Activated naive CD8-positive, alpha-beta T cell (primary cell): ENCODE results near the gene PCSK5.
"Not testable (repeated sequence)": the region's sequence is repeated elsewhere in the genome, so short reads cannot be mapped to it uniquely, and the experiment has no call there.

Experiments used
- H3K27ac Mint-ChIP-seq: one replicate; pipeline ENCODE4 v1.8.0; 2021; ENCODE audit warnings: mixed read lengths
- H3K27me3 Mint-ChIP-seq: one replicate; pipeline ENCODE4 v1.8.0; 2021; ENCODE audit warnings: mixed read lengths
- H3K36me3 Mint-ChIP-seq: one replicate; pipeline ENCODE4 v1.8.0; 2021; ENCODE audit warnings: mixed read lengths
- H3K4me1 Mint-ChIP-seq: one replicate; pipeline ENCODE4 v1.8.0; 2021; ENCODE audit warnings: low read depth, mixed read lengths
- H3K4me3 Mint-ChIP-seq: one replicate; pipeline ENCODE4 v1.8.0; 2021; ENCODE audit warnings: mild to moderate bottlenecking, mixed read lengths
- H3K9me3 Mint-ChIP-seq: one replicate; pipeline ENCODE4 v1.8.0; 2021; ENCODE audit warnings: low read depth, mixed read lengths

PCSK5 gene

DNA sequence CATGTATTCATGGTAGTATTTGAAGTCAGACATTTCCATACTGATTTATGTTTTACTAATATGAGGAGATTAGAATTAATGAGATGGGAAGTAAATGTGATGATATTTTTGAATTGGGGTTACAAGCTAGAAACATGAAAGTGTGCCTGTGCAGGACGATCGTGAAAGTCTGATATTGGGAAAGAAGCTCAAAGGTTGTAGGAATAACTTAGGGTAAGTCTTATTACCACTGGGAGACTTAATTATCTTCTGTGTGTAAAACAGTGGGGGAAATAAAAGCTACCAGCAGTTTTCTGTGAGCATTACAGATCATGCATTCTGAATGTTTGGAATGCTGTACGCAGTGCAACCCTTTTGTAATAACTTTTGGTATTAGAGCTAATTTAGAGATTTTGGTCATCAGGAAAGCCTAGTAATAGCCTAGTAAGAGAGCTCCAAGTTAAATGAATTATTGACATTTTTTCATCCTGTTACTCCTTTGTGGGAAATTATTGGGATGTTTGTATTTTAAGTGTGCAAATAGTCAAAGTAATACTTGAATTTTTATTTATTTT is 153.9 kb downstream of the PCSK5 start:
- H3K27me3 Mint-ChIP-seq: no peaks in the 10 kb centered on the region
- peaks cover 5% of the 10 kb centered on the region for H3K4me1 Mint-ChIP-seq
- H3K36me3 Mint-ChIP-seq: peaks cover 12% of the 10 kb centered on the region
- no peak overlapping the region for H3K27ac Mint-ChIP-seq
- H3K4me3 Mint-ChIP-seq: no peak overlapping the region
- H3K9me3 Mint-ChIP-seq: no peaks in the 10 kb centered on the region

DNA sequence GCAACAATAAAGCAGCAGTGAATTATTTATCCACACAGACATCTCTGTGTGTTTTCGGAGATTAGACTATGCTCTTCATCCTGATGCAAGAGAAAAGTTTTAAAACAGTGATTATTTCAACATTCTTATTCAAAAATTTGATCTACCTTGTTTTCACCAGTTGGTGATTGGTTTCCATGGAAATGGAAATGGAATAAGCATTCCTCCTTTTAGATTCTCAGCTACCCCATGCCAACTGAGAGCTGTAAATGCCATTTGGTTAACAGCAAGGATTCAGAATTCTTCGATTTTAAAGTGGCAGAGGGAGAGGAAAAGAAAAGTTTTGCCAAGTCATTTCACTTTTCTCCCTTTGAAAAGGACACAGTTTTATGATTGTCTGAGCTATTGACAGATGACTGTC is 154.7 kb downstream of the PCSK5 start:
- Mint-ChIP-seq H3K9me3 (no peaks in the 10 kb centered on the region), H3K36me3 (peaks cover 11% of the 10 kb centered on the region), H3K4me3 (no peak overlapping the region), H3K27me3 (no peaks in the 10 kb centered on the region), H3K27ac (no peak overlapping the region), H3K4me1 (peaks cover 5% of the 10 kb centered on the region)

DNA sequence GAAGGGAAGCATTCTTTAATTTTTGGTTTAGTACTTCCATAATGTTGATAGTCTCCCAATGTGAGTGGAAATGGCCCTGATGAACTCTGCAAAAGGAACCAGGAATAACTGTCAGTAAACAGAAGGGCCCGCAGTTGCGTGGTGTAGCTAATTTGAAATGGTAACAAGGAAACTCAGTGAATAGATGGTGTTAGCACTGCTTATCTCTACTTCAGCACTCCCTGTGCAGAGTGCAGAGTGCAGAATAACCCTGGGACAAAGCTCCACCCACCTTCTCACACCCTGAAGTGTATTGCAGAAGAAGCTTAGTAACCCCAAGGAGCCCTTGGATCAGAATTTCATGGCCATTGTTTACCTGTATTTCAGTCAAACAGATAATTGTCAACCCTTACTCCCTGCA is 158.9 kb downstream of the PCSK5 start:
- Mint-ChIP-seq H3K27me3 (no peaks in the 10 kb centered on the region), H3K4me1 (peaks cover 3% of the 10 kb centered on the region), H3K4me3 (no peak overlapping the region), H3K9me3 (peaks cover 3% of the 10 kb centered on the region), H3K27ac (no peak overlapping the region), H3K36me3 (peaks cover 25% of the 10 kb centered on the region)

DNA sequence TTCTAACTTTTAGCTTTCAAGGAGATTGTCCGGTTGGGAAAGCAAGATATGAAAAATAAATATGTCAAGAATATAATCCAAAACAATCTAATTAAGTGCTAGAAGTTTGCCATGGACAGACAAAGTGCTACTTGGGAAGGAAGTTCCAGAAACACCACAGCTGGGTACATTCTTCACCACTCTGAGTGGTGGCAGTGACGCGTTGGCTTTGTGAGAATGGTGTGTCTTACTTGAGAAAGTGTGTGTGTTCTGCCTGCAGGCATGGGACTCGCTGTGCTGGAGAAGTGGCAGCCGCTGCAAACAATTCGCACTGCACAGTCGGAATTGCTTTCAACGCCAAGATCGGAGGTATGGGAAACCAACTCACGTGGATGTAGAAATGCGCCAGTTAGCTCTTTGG is 177.2 kb downstream of the PCSK5 start:
- Mint-ChIP-seq H3K27me3 (no peaks in the 10 kb centered on the region), H3K36me3 (peaks cover 19% of the 10 kb centered on the region), H3K4me1 (peaks cover 3% of the 10 kb centered on the region), H3K27ac (no peak overlapping the region), H3K9me3 (no peaks in the 10 kb centered on the region), H3K4me3 (no peak overlapping the region)

DNA sequence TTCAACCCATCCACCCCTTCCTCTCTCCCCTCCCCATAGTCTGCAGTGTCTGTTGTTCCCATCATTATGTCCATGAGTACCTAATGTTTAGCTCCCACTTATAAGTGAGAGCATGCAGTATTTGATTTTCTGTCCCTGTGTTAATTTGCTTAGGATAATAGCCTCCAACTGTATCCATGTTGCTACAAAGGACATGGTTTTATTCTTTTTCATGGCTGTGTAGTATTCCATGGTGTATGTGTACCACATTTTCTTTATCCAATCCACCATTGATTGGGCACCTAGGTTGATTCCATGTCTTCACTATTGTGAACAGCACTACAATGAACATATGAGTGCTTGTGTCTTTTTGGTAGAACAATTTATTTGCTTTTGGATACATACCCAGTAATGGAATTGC is 187.1 kb downstream of the PCSK5 start:
- Mint-ChIP-seq H3K4me1 (peaks cover 5% of the 10 kb centered on the region), H3K4me3 (no peak overlapping the region), H3K27ac (no peak overlapping the region), H3K9me3 (peaks cover 5% of the 10 kb centered on the region), H3K36me3 (peaks cover 48% of the 10 kb centered on the region), H3K27me3 (no peaks in the 10 kb centered on the region)

DNA sequence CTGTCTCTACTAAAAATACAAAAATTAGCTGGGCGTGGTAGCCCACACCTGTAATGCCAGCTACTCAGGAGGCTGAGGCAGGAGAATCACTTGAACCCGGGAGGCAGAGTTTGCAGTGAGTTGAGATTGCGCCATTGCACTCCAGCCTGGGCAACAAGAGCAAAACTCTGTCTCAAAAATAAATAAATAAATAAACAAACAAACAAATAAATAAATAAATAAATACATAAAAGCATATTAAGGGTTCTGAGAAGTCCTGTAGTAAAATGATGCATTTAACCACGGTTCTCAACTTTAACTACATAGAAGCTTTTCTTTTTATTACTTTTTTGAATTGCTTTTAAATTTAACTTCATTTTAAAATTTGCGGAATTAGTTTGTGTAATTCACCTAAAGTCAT is 190.8 kb downstream of the PCSK5 start:
- peaks cover 37% of the 10 kb centered on the region for H3K36me3 Mint-ChIP-seq
- not testable (repeated sequence) for H3K4me3 Mint-ChIP-seq, H3K4me1 Mint-ChIP-seq, H3K27me3 Mint-ChIP-seq, H3K9me3 Mint-ChIP-seq, H3K27ac Mint-ChIP-seq

DNA sequence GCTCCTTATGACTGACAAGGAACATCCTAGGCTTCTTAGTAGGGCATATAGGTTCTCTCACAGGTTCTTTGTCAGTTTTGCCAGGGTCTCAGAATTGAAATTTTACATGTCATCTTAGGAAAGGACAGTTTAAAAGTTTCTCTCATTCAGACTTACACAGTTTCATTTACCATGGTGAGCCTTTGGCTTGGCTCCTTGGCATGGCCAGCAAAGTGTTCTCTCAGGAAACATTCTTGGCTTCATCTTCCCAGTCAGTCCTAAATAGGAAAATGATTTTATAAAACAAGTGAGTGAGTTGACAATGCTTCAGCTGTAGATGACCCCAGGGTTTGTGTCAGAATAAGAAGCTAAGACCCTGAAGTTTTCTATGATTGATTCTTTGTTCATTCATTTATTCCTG is 191.6 kb downstream of the PCSK5 start:
- Mint-ChIP-seq H3K4me1 (no peaks in the 10 kb centered on the region), H3K36me3 (peaks cover 36% of the 10 kb centered on the region), H3K9me3 (peaks cover 5% of the 10 kb centered on the region), H3K4me3 (no peak overlapping the region), H3K27me3 (no peaks in the 10 kb centered on the region), H3K27ac (no peak overlapping the region)

DNA sequence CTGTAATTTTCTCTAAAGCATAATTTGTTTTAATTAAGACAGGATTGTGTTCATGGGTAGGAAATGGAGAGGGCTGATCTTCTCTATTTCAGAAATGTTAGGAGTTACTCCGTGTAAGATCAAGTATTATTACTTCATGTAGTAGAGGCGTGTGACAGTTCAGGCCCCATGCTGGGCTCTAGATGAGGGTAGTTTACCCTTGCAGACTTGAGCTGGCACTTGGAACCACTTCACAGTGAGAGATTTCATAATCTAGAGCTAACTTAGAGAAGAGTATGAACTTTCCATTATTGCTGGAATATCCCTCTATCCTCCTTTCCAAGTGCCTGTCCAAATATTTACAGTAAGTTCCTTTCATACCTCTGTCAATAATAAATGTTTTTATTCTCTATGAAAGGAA is 195.1 kb downstream of the PCSK5 start:
- H3K9me3 Mint-ChIP-seq: no peaks in the 10 kb centered on the region
- peaks cover 18% of the 10 kb centered on the region for H3K36me3 Mint-ChIP-seq

DNA sequence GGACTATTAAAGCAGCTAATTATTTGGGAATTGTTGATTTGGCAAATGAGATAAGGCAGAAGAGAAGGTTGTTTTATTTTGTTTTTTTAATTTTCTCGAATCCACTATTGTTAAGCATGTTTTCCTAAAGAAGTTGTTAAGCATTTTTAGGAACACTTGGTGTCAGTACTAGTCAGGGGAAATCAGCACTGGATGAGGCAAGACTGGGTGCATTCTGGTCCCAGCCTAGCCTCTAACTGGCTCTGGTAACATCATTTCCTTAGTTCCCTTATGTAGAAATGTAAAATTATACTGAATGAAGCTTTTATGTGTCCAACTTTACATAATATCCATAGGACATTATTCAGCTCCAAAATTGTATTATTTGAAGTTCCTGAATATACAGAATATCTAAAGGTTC is 196.1 kb downstream of the PCSK5 start:
- Mint-ChIP-seq H3K4me3 (no peak overlapping the region), H3K27ac (no peak overlapping the region), H3K9me3 (no peaks in the 10 kb centered on the region), H3K36me3 (peaks cover 18% of the 10 kb centered on the region), H3K4me1 (no peaks in the 10 kb centered on the region), H3K27me3 (no peaks in the 10 kb centered on the region)

More for the DNA sequence above, 195.1 kb downstream of the PCSK5 start:
- Mint-ChIP-seq H3K4me3 (no peak overlapping the region), H3K27me3 (no peaks in the 10 kb centered on the region), H3K27ac (no peak overlapping the region), H3K4me1 (no peaks in the 10 kb centered on the region)

DNA sequence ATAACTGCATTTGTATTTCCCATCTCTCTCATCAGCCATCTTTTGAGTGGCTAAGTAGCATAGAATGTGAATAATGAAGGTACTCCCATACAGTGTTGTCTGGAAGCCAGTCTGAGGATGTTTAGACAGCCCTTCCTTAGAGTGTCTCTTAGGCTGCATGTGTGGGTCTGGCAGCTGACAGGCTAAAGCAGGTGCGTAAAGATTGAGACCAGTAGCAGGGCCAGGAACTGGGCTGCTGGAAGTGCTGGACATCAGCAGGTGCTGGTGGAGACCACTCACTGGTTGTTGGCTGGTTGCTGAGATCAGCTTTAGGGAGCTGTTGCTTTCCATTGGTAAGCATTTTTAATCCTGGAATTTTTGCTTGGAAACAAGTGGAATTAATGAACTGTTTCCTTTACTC is 197.5 kb downstream of the PCSK5 start:
- Mint-ChIP-seq H3K27me3 (no peaks in the 10 kb centered on the region), H3K27ac (no peak overlapping the region), H3K4me3 (no peak overlapping the region), H3K36me3 (peaks cover 12% of the 10 kb centered on the region), H3K9me3 (no peaks in the 10 kb centered on the region), H3K4me1 (no peaks in the 10 kb centered on the region)

DNA sequence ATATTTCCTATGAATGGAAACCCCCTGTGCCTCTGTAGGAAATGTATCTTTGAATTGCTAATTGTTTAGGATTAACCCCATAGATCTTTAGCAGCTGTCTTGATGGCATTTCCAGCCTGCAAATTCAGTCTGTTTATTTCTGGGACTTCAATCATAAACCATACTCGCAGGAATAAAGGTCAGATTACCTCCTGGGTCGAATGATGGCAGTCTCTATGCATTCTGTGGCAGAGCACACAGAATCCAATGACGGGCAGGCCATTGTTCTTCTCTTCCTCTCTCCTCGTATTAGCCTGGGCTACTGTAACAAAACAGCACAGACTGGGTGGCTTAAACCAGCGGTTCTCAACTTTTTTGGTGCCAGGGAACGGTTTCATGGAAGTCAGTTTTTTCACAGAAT is 199.9 kb downstream of the PCSK5 start:
- H3K36me3 Mint-ChIP-seq: peaks cover 10% of the 10 kb centered on the region
- no peak overlapping the region for H3K27ac Mint-ChIP-seq
- no peak overlapping the region for H3K4me3 Mint-ChIP-seq
- H3K4me1 Mint-ChIP-seq: no peaks in the 10 kb centered on the region
- H3K27me3 Mint-ChIP-seq: no peaks in the 10 kb centered on the region
- H3K9me3 Mint-ChIP-seq: no peaks in the 10 kb centered on the region

DNA sequence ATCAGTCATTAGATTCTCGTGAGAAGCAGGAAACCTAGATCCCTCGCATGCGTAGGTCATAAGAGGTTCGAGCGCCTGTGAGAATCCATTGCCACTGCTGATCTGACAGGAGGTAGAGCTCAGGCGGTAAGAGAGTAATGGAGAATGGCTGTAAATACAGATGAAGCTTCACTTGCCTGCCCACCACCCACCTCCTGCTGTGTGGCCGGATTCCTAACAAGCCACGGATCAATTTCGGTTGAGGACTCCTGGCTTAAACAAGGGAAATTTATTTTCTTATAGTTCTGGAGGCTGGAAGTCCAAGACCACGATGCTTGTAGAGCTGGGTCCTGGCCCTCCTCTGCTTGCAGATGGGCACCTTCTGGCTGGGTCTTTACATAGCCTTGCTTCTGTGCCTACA is 200.4 kb downstream of the PCSK5 start:
- H3K27ac Mint-ChIP-seq: no peak overlapping the region
- no peaks in the 10 kb centered on the region for H3K27me3 Mint-ChIP-seq
- H3K9me3 Mint-ChIP-seq: no peaks in the 10 kb centered on the region
- no peaks in the 10 kb centered on the region for H3K4me1 Mint-ChIP-seq
- H3K4me3 Mint-ChIP-seq: no peak overlapping the region
- H3K36me3 Mint-ChIP-seq: peaks cover 8% of the 10 kb centered on the region

DNA sequence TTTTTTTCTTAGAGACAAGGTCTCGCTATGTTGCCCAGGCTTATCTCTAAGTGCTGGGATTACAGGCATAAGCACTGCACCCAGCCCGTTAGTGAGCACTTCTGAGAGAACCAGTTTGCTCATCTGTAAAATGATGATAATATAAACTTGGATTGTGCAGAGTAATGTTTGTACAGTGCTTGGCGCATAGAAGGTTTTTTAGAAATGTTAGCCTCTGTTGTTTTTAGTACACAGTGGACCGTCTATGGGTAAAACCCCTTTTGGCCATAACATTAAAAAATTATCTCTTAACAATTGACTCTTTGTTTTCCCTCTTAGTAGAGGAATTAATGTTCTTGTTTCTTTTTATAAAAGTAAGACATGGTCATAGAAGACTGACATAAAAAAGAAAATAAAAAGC is 202.1 kb downstream of the PCSK5 start:
- Mint-ChIP-seq H3K36me3 (peaks cover 11% of the 10 kb centered on the region), H3K9me3 (no peaks in the 10 kb centered on the region), H3K27me3 (no peaks in the 10 kb centered on the region), H3K27ac (no peak overlapping the region), H3K4me3 (no peak overlapping the region), H3K4me1 (no peaks in the 10 kb centered on the region)

DNA sequence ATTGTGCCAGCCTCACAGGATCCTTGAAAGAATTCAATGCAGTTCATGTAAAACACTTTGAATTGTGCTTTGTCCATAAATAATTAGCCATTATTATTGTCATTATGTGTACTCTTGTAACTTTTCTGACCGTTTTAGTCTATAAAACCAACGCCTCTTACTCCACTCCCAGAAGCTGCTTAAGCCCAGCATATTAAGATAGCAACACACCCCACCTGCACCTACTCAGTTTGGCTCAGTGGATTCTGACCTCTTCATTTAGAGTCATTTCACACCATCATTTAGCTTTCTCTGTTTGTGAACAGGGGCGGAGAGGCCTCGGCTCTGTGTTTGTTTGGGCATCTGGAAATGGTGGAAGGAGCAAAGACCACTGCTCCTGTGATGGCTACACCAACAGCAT is 205.1 kb downstream of the PCSK5 start:
- no peak overlapping the region for H3K27ac Mint-ChIP-seq

DNA sequence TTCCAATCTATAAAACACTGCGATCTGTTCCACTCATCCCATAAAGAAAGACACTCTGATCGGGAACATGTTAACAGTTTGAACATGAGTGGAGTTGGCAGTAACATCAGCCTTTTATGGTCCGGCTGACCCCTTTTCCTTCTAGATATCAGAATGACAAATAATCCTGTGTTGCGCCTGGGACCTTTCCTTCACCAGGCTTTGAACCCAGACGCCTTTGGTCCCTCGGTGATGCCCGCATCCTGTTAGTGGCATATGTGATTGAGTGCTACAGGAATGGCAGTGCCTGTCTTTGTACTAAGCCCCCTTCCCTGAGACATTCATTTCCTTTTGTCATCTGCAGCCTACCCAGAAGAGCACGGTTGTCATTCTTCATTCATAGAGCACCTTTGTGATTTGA is 209.0 kb downstream of the PCSK5 start:
- Mint-ChIP-seq H3K4me1 (peaks cover 16% of the 10 kb centered on the region), H3K9me3 (no peaks in the 10 kb centered on the region), H3K27me3 (no peaks in the 10 kb centered on the region), H3K36me3 (peaks cover 37% of the 10 kb centered on the region), H3K4me3 (no peak overlapping the region), H3K27ac (no peak overlapping the region)

More for the DNA sequence above, 205.1 kb downstream of the PCSK5 start:
- no peak overlapping the region for H3K4me3 Mint-ChIP-seq
- H3K27me3 Mint-ChIP-seq: no peaks in the 10 kb centered on the region
- peaks cover 9% of the 10 kb centered on the region for H3K4me1 Mint-ChIP-seq
- H3K36me3 Mint-ChIP-seq: peaks cover 18% of the 10 kb centered on the region
- H3K9me3 Mint-ChIP-seq: no peaks in the 10 kb centered on the region

DNA sequence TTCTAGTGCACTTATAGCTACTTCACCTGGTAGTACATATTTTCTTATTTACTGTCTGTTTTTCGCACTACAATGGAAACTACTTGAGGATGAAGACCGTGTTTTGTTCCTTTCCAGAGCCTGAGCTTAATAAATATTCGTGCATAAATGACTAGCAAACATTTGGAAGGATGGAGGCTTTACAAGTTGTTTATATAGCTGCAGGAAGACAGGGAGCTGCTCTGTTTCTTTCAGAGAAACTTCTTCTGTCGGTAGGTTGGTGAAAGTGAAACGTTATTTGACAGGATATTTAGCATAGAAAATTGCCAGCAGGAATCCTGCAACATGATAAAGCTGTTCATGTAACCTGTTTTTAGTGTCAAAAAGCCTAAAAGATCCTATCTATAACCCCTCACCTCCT is 210.6 kb downstream of the PCSK5 start:
- Mint-ChIP-seq H3K4me3 (no peak overlapping the region), H3K27me3 (no peaks in the 10 kb centered on the region), H3K9me3 (no peaks in the 10 kb centered on the region), H3K27ac (no peak overlapping the region), H3K36me3 (peaks cover 39% of the 10 kb centered on the region), H3K4me1 (peaks cover 16% of the 10 kb centered on the region)
